Measurements from ENCODE around the gene LRP2.

LRP2 gene

DNA sequence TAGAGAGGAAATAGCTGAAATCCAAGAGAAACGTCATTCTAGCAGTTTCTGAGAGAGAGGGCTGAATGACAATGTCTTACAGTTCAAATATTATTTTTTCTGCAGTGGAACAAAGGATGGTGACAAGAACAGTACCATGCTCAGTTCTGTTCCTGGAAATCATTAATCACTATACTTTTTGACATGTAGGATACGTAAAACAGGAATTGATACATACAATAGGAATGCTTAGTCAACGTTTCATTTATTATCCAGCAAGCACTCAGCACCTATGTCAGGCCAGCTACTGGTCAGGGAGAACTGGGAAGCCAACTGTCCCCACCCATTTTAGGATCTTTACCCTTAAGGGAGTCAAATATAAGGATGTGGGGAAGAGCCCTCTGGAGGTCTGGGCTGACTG lies 178.3 kb downstream of the LRP2 start:
- H3K27ac ChIP-seq: no peak overlapping the region
- TF ChIP-seq, protein P1, sequence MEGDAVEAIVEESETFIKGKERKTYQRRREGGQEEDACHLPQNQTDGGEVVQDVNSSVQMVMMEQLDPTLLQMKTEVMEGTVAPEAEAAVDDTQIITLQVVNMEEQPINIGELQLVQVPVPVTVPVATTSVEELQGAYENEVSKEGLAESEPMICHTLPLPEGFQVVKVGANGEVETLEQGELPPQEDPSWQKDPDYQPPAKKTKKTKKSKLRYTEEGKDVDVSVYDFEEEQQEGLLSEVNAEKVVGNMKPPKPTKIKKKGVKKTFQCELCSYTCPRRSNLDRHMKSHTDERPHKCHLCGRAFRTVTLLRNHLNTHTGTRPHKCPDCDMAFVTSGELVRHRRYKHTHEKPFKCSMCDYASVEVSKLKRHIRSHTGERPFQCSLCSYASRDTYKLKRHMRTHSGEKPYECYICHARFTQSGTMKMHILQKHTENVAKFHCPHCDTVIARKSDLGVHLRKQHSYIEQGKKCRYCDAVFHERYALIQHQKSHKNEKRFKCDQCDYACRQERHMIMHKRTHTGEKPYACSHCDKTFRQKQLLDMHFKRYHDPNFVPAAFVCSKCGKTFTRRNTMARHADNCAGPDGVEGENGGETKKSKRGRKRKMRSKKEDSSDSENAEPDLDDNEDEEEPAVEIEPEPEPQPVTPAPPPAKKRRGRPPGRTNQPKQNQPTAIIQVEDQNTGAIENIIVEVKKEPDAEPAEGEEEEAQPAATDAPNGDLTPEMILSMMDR (IDR thresholded peaks at IDR 0.05): no peak
- no peak for TF ChIP-seq ZFX (IDR thresholded peaks at IDR 0.05; ENCODE audit: borderline replicate concordance)

DNA sequence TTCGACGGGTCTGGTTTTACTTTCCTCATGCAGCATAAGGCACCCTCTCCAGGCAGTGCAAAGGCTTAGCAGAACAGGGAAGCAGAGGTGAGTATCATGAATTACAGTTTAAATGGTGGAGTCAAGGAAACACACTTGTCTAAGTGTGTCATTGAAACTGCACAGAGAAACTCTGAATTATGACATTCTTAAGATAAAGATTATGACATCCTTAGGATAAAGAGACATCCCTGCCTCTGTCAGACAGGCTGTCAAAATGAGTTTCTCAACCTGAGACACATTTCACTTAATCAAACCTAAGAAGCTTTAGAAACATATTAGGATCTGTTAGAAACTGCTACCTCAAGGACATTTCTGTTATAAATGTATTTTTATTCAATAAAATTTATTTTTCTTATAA lies 179.8 kb downstream of the LRP2 start:
- TF ChIP-seq ZFX (IDR thresholded peaks at IDR 0.05; ENCODE audit: borderline replicate concordance): no peak
- TF ChIP-seq, protein P1 (IDR thresholded peaks at IDR 0.05): no peak
- no peak overlapping the region for H3K27ac ChIP-seq

- H3K27ac ChIP-seq: no peak overlapping the region
- no peak for TF ChIP-seq ZFX (IDR thresholded peaks at IDR 0.05; ENCODE audit: borderline replicate concordance)
Measured at GRCh38 chr2:169178804-169179390, 183.4 kb downstream of the LRP2 start.

DNA sequence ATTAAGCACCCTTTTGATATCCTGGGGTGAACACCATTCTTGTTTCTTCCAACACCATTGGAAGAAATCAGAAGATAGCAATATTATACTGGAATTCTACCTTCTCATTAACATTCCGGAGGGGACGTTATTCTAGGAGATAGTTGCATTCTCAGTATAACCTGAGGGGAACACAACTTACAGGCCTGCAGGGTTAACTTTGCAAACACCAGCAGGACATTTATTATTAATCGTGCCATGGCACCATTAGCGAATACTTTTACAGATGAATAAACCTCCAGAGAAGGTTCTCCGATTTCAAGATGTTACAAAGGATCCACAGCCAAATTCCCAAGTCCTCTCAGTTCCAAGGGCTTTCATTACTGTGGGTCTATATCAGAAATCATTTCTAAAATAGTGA lies 184.0 kb downstream of the LRP2 start:
- TF ChIP-seq, protein P1 (IDR thresholded peaks at IDR 0.05): no peak
- TF ChIP-seq ZFX (IDR thresholded peaks at IDR 0.05; ENCODE audit: borderline replicate concordance): no peak
- no peak overlapping the region for H3K27ac ChIP-seq

DNA sequence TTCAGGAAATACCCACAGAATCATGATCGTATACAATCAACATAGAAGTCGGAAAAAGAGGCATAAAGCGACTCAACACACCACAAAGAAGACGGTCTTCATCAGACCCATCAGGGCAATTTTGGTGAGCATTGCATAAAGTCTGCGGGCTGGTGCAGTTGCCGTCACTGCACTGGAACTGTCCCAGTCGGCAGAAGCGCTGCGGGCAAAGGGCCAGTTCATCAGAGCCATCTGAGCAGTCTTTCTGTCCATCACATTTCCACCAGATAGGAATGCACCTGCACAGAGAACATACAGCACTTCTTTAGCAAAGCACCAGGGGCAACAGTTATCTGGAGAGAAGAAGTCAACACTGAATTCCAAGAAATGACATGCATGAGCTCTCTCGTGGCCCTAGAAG lies 187.2 kb downstream of the LRP2 start:
- no peak overlapping the region for H3K27ac ChIP-seq
- TF ChIP-seq, protein P1 (IDR thresholded peaks at IDR 0.05): no peak
- no peak for TF ChIP-seq ZFX (IDR thresholded peaks at IDR 0.05; ENCODE audit: borderline replicate concordance)

GRCh38 chr2:169173876-169174275 lies 188.5 kb downstream of the LRP2 start:
- no peak for TF ChIP-seq ZFX (IDR thresholded peaks at IDR 0.05; ENCODE audit: borderline replicate concordance)
- TF ChIP-seq, protein P1 (IDR thresholded peaks at IDR 0.05): no peak
- no peak overlapping the region for H3K27ac ChIP-seq

- TF ChIP-seq ZFX (IDR thresholded peaks at IDR 0.05; ENCODE audit: borderline replicate concordance): no peak
- TF ChIP-seq, protein P1 (IDR thresholded peaks at IDR 0.05): no peak
- no peak overlapping the region for H3K27ac ChIP-seq
Measured at GRCh38 chr2:169172914-169173313, 189.4 kb downstream of the LRP2 start.

Measured in 22Rv1 (cell line).